Cardiac muscle cell (in vitro differentiated cells and primary cell): Measurements from ENCODE around the gene FSIP1. TPM values are rescaled to one million over a fixed set of nuclear protein-coding genes. Genes with fewer than 3 reads are reported as not detected.

ENCODE experiments used
- DNase-seq, 2 donors: peaks; one replicate each; pipeline versions ENCODE4 v3.0.0 to v3.0.0-alpha.2; 2010 to 2017; ENCODE audit warnings: low read depth in 1 of 2, low spot score in 1 of 2
- H3K27ac ChIP-seq: fragments of 200-600 bp; sonication (generic); 2 replicates; pipeline ENCODE4 v1.5.1; 2016
- H3K27me3 ChIP-seq: fragments of 200-600 bp; sonication (generic); 2 replicates; pipeline ENCODE4 v1.6.0; 2016; ENCODE audit warnings: control low read depth
- H3K36me3 ChIP-seq: fragments of 200-600 bp; sonication (generic); 2 replicates; pipeline ENCODE4 v1.5.1; 2016; ENCODE audit warnings: control low read depth
- H3K4me1 ChIP-seq: fragments of 200-600 bp; sonication (generic); 2 replicates; pipeline ENCODE4 v1.8.1; 2017; ENCODE audit warnings: low read depth, mild to moderate bottlenecking, mixed run types
- H3K4me3 ChIP-seq: fragments of 200-600 bp; sonication (generic); 2 replicates; pipeline ENCODE4 v1.5.1; 2016; ENCODE audit warnings: mild to moderate bottlenecking
- H3K9me3 ChIP-seq: fragments of 200-600 bp; sonication (generic); 2 replicates; pipeline ENCODE4 v1.5.1; 2017; ENCODE audit warnings: low read depth, mild to moderate bottlenecking, control low read depth
- CTCF ChIP-seq: IDR thresholded peaks from 2 replicates; pipeline ENCODE4 v1.5.1; 2012; ENCODE audit warnings: low read depth, mild to moderate bottlenecking, low read length
- polyA plus RNA-seq: library from polyadenylated mRNA; unstranded; fragments of >200 nt; fragmentation: Nextera tagmentation; extraction: Ambion mirVana; gene quantifications from 2 replicates; pipeline ENCODE4 v1.2.1, GENCODE V29; 2016
- total RNA-seq: library from RNA; depleted of rRNA; stranded (reverse); fragments of >200 nt; gene quantifications from 2 replicates; pipeline ENCODE4 v1.2.3, GENCODE V29; 2016

The FSIP1 gene
- total and polyA plus RNA-seq, 2 experiments from 2014 or later: 0.15 to 0.33 TPM

GRCh38 chr15:39613861-39614260, 168.8 kb downstream of the FSIP1 start:
- H3K4me3 ChIP-seq: no peak overlapping the region
- no peaks in the 10 kb centered on the region for H3K4me1 ChIP-seq
- no peak for DNase-seq
- H3K27ac ChIP-seq: no peak overlapping the region
- H3K36me3 ChIP-seq: no peaks in the 10 kb centered on the region
- TF ChIP-seq CTCF: no peak
- no peaks in the 10 kb centered on the region for H3K27me3 ChIP-seq
- H3K9me3 ChIP-seq: no peaks in the 10 kb centered on the region

GRCh38 chr15:39613271-39613670, 169.4 kb downstream of the FSIP1 start:
- Histone ChIP-seq H3K4me1 (no peaks in the 10 kb centered on the region), H3K36me3 (no peaks in the 10 kb centered on the region), H3K9me3 (no peaks in the 10 kb centered on the region), H3K27me3 (no peaks in the 10 kb centered on the region), H3K4me3 (no peak overlapping the region), H3K27ac (no peak overlapping the region)
- TF ChIP-seq CTCF: no peak
- no peak for DNase-seq

- Histone ChIP-seq H3K27ac (no peak overlapping the region), H3K4me1 (no peaks in the 10 kb centered on the region), H3K4me3 (no peak overlapping the region), H3K27me3 (no peaks in the 10 kb centered on the region), H3K36me3 (no peaks in the 10 kb centered on the region), H3K9me3 (no peaks in the 10 kb centered on the region)
- DNase-seq: no peak
- TF ChIP-seq CTCF: no peak
These were observed 172.0 kb downstream of the FSIP1 start for GRCh38 chr15:39610665-39611064.

- Histone ChIP-seq H3K27ac (no peak overlapping the region), H3K4me1 (no peaks in the 10 kb centered on the region)
These were observed 173.3 kb downstream of the FSIP1 start for GRCh38 chr15:39609166-39609916.

More at GRCh38 chr15:39609166-39609916, 173.3 kb downstream of the FSIP1 start:
- Histone ChIP-seq H3K4me3 (no peak overlapping the region), H3K27me3 (no peaks in the 10 kb centered on the region), H3K36me3 (no peaks in the 10 kb centered on the region), H3K9me3 (no peaks in the 10 kb centered on the region)
- no peak for DNase-seq
- no peak for TF ChIP-seq CTCF
